ENCODE results near the gene COX17. TPM values are rescaled to one million over a fixed set of nuclear protein-coding genes. Genes with fewer than 3 reads are reported as not detected.

The COX17 gene
- total RNA-seq, 4 donors from 2014 or later = 12.8 to 73.0 (median 46.0) TPM

DNA sequence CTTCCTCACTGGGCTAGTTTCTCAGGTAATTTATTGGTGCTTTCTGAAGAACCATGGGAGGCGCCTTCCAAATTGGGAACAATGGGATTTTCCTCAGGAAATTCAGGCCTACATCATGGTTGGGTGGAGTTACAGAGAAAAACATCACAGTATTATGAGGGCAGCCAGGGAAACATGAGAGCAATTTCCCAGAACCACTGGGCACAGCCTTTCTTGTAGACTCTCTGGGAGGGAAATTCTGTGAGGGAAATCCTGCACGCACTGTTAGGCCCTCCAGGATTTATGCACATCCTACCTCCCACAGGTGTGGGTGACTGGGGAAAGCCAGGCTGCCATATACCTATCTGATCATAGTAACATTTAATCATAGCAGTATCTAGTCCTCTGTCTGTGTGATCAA is 30.0 kb downstream of the COX17 start:
- WGBS, 2 donors = 51 to 64% methylated on average over 2 of the region's 2 CpGs
- DNase-seq = peak; percentile 26 to 54
- Histone ChIP-seq H3K4me3 (replicated peaks in 1 of 3) (no peak overlapping the region), H3K27ac (peak overlapping the region; percentile 66 to 89 (median 87)), H3K27me3 (no peaks in the 10 kb centered on the region), H3K36me3 (no peaks in the 10 kb centered on the region), H3K9me3 (no peaks in the 10 kb centered on the region), H3K4me1 (peaks cover 24 to 28% of the 10 kb centered on the region in 2 donors)
- intact Hi-C loops (cut with DNase I) = no loop called here
- TF ChIP-seq POLR2A (IDR thresholded peaks at IDR 0.05) = peak in 1 of 2 donors; percentile 11
- TF ChIP-seq, protein P1, sequence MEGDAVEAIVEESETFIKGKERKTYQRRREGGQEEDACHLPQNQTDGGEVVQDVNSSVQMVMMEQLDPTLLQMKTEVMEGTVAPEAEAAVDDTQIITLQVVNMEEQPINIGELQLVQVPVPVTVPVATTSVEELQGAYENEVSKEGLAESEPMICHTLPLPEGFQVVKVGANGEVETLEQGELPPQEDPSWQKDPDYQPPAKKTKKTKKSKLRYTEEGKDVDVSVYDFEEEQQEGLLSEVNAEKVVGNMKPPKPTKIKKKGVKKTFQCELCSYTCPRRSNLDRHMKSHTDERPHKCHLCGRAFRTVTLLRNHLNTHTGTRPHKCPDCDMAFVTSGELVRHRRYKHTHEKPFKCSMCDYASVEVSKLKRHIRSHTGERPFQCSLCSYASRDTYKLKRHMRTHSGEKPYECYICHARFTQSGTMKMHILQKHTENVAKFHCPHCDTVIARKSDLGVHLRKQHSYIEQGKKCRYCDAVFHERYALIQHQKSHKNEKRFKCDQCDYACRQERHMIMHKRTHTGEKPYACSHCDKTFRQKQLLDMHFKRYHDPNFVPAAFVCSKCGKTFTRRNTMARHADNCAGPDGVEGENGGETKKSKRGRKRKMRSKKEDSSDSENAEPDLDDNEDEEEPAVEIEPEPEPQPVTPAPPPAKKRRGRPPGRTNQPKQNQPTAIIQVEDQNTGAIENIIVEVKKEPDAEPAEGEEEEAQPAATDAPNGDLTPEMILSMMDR (IDR thresholded peaks at IDR 0.05) = no peak

DNA sequence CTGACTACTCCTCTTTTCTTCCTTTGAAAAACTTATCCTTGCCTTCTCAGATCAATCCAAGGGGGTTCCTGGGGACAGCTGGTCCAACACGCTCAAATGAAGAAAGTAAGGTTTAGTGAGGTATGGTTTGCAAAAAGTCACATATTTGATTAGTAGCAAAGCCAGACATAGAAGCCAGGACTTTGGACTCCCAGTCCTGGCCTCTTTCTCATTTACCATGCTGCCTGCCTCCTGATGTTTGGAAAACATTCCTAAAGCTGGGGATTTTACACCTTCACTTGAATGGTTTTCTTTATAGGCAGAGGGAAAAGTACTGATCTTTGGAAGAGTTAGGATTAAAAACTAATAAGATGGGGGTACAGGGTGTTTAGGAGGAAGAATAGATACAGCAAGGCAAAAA is 31.4 kb downstream of the COX17 start:
- peak overlapping the region; percentile 66 to 89 (median 87) for H3K27ac ChIP-seq
- H3K4me3 ChIP-seq (replicated peaks in 1 of 3) = no peak overlapping the region
- no peaks in the 10 kb centered on the region for H3K9me3 ChIP-seq
- WGBS, 2 donors = 91 to 100% methylated on average over 1 of the region's 1 CpG
- H3K27me3 ChIP-seq = no peaks in the 10 kb centered on the region
- no peak for DNase-seq
- intact Hi-C loops (cut with DNase I) = no loop called here
- H3K36me3 ChIP-seq = no peaks in the 10 kb centered on the region
- TF ChIP-seq, protein P1 (IDR thresholded peaks at IDR 0.05) = no peak
- TF ChIP-seq POLR2A (IDR thresholded peaks at IDR 0.05) = no peak
- H3K4me1 ChIP-seq = peaks cover 24 to 28% of the 10 kb centered on the region in 2 donors

DNA sequence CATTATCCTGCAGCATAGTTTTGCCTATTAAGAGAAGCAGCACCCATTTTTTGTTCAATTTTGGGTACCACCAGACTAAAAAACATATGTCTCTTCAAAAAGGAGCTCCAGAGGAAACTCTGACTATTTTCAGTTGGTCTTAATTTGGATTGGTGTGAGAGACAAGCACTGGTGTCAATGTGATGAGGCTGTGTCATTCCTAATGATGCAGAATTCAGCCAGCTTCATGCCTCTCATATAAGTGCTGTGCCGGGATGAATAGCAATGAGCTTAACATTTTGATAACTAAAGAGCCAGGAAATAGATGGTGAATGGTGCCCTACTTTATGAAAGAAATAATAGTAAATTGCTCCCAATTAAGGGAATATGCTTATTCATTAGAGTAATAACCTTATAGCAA is 32.7 kb downstream of the COX17 start:
- Histone ChIP-seq H3K4me1 (peaks cover 25 to 28% of the 10 kb centered on the region in 2 donors), H3K4me3 (replicated peaks in 1 of 3) (no peak overlapping the region), H3K27me3 (no peaks in the 10 kb centered on the region), H3K9me3 (no peaks in the 10 kb centered on the region), H3K27ac (no peak overlapping the region), H3K36me3 (no peaks in the 10 kb centered on the region)
- 85 to 89% methylated on average over 1 of the region's 1 CpG for WGBS, 2 donors
- intact Hi-C loops (cut with DNase I) = no loop called here
- TF ChIP-seq, protein P1 (IDR thresholded peaks at IDR 0.05) = no peak
- no peak for TF ChIP-seq POLR2A (IDR thresholded peaks at IDR 0.05)
- DNase-seq = no peak

DNA sequence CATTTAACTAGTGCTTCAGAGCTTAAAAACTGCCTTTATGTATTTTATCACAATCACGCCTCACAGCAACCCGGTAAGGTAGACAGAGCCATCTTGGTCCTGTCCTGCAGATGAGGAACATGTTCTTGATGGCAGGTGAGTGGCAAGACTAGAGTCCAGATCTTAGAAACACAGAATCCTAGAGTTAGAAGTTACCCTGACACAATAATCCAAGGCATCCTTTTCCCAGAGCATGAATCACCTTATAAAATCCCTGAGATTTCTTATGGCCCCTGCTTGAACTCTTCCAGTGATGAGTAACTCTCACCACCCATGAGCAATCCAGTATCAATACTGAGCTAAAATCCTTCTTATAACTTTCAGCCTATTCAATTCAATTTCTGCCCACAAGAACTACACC is 33.7 kb downstream of the COX17 start:
- 91 to 94% methylated on average over 2 of the region's 2 CpGs for WGBS, 2 donors

DNA sequence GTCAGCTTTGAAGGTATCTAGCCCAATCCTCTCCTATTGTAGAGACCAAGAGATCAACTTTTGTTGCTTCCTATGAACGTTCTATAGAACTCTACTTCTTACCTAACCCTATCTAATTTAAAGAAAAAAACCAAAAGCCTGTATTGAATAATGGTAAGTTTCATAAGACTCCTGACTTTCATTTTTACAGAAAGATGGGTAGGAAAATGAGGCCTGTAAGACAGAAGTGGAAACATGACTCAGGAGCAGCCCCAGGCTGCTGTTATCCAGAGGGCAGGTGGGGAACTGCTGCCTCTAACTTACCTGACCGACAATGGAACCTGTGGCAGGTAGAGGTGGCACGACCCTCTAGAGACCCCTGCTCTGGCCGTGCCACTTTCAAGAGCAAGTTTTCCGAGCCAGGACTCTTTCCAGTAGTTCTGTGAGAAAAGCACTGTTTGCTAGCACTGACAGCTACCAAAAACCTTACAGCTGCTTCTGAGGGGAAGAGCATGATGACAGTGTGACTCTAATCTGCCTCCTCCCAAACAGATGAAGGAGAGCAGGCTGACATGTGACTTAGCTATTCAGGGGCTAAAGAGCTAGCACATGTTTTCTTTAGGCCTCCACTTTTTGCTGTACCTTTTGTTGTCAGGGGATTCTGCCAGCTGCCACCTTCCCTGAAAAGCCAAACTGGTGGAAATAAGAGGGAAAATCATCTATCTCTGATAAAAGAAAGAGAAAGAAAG is 34.3 kb downstream of the COX17 start:
- no peak overlapping the region for H3K4me3 ChIP-seq (replicated peaks in 1 of 3)
- H3K4me1 ChIP-seq = peaks cover 28 to 35% of the 10 kb centered on the region in 2 donors
- intact Hi-C loops (cut with DNase I) = no loop called here
- WGBS, 2 donors = 71 to 78% methylated on average over 5 of the region's 5 CpGs
- no peaks in the 10 kb centered on the region for H3K27me3 ChIP-seq
- DNase-seq = peak in 1 of 2 donors; percentile 17
- TF ChIP-seq, protein P1 (IDR thresholded peaks at IDR 0.05) = no peak
- TF ChIP-seq POLR2A (IDR thresholded peaks at IDR 0.05) = peak in 1 of 2 donors; percentile 11
- no peaks in the 10 kb centered on the region for H3K9me3 ChIP-seq
- peak overlapping the region; percentile 14 to 60 (median 50) for H3K27ac ChIP-seq
- H3K36me3 ChIP-seq = no peaks in the 10 kb centered on the region

More for the DNA sequence above, 33.7 kb downstream of the COX17 start:
- DNase-seq = no peak
- Histone ChIP-seq H3K4me3 (replicated peaks in 1 of 3) (no peak overlapping the region), H3K36me3 (no peaks in the 10 kb centered on the region), H3K27me3 (no peaks in the 10 kb centered on the region), H3K4me1 (peaks cover 32 to 38% of the 10 kb centered on the region in 2 donors), H3K9me3 (no peaks in the 10 kb centered on the region), H3K27ac (peak overlapping the region in 2 of 3 donors; percentile 50 to 60)
- intact Hi-C loops (cut with DNase I) = no loop called here
- TF ChIP-seq, protein P1 (IDR thresholded peaks at IDR 0.05) = no peak
- no peak for TF ChIP-seq POLR2A (IDR thresholded peaks at IDR 0.05)
